ENCODE data around the gene KCNMB1. TPM values are rescaled to one million over a fixed set of nuclear protein-coding genes. Genes with fewer than 3 reads are reported as not detected.

Gene KCNMB1
- total RNA-seq, 1 donor from 2014 or later, result not detected

GRCh38 chr5:170345971-170346370, 43.2 kb downstream of the KCNMB1 start:
- DNase-seq (ENCODE audit: extremely low read depth, low read depth, low spot score), result no peak

GRCh38 chr5:170343177-170343576, 46.0 kb downstream of the KCNMB1 start:
- DNase-seq (ENCODE audit: extremely low read depth, low read depth, low spot score), result no peak

- DNase-seq (ENCODE audit: extremely low read depth, low read depth, low spot score), result no peak
Observed at GRCh38 chr5:170342153-170342725, 46.9 kb downstream of the KCNMB1 start.

GRCh38 chr5:170341545-170341944, 47.6 kb downstream of the KCNMB1 start:
- DNase-seq (ENCODE audit: extremely low read depth, low read depth, low spot score), result no peak

- no peak for DNase-seq (ENCODE audit: extremely low read depth, low read depth, low spot score)
Observed at GRCh38 chr5:170339780-170340167, 49.4 kb downstream of the KCNMB1 start.

- DNase-seq (ENCODE audit: extremely low read depth, low read depth, low spot score), result no peak
Observed at GRCh38 chr5:170338933-170339779, 50.0 kb downstream of the KCNMB1 start.

- no peak for DNase-seq (ENCODE audit: extremely low read depth, low read depth, low spot score)
Observed at GRCh38 chr5:170338291-170338690, 50.9 kb downstream of the KCNMB1 start.

GRCh38 chr5:170337045-170337733, 52.0 kb downstream of the KCNMB1 start:
- DNase-seq (ENCODE audit: extremely low read depth, low read depth, low spot score), result no peak

GRCh38 chr5:170336065-170336464, 53.1 kb downstream of the KCNMB1 start:
- DNase-seq (ENCODE audit: extremely low read depth, low read depth, low spot score), result no peak

- no peak for DNase-seq (ENCODE audit: extremely low read depth, low read depth, low spot score)
Observed at GRCh38 chr5:170334626-170335025, 54.5 kb downstream of the KCNMB1 start.

GRCh38 chr5:170333161-170333910, 55.8 kb downstream of the KCNMB1 start:
- DNase-seq (ENCODE audit: extremely low read depth, low read depth, low spot score), result no peak

- no peak for DNase-seq (ENCODE audit: extremely low read depth, low read depth, low spot score)
Observed at GRCh38 chr5:170332058-170332457, 57.1 kb downstream of the KCNMB1 start.

GRCh38 chr5:170330568-170331054, 58.6 kb downstream of the KCNMB1 start:
- DNase-seq (ENCODE audit: extremely low read depth, low read depth, low spot score), result no peak

- DNase-seq (ENCODE audit: extremely low read depth, low read depth, low spot score), result no peak
Observed at GRCh38 chr5:170329524-170329923, 59.6 kb downstream of the KCNMB1 start.

- no peak for DNase-seq (ENCODE audit: extremely low read depth, low read depth, low spot score)
Observed at GRCh38 chr5:170327829-170328228, 61.3 kb downstream of the KCNMB1 start.

GRCh38 chr5:170327168-170327567, 62.0 kb downstream of the KCNMB1 start:
- no peak for DNase-seq (ENCODE audit: extremely low read depth, low read depth, low spot score)

Other genes with a start within 250 kb of the KCNMB1 start
- not detected in 2 replicates for gene C5orf58, start 156.4 kb downstream of the KCNMB1 start, total RNA-seq
- gene LCP2, start 91.6 kb downstream of the KCNMB1 start, total RNA-seq, result 4.6 and 5.7 TPM in 2 replicates
- gene KCNIP1, start 114.7 kb upstream of the KCNMB1 start, total RNA-seq, result 0.76 and 1.7 TPM in 2 replicates